ENCODE results near the gene MEGF6. TPM values are rescaled to one million over a fixed set of nuclear protein-coding genes. Genes with fewer than 3 reads are reported as not detected.
A peak's percentile ranks its signal among the peaks of the same experiment; 100 is the strongest.

The MEGF6 gene
- total and polyA plus RNA-seq, 7 donors: 0.67 to 5.5 (median 3.7) TPM

- Histone ChIP-seq H3K27me3 (ENCODE audit: insufficient read depth in 3 of 3, low read length in 2 of 3) (peaks cover 0 to 52% (median 32%) of the 10 kb centered on the region in 3 donors), H3K36me3 (ENCODE audit: insufficient read depth in 1 of 2, low read depth in 1 of 2) (peaks cover 0 to 15% of the 10 kb centered on the region in 2 donors), H3K9me3 (no peaks in the 10 kb centered on the region), H3K4me3 (peak overlapping the region; percentile 100), H3K4me1 (peaks cover 8% of the 10 kb centered on the region), H3K27ac (no peak overlapping the region)
- intact Hi-C loops (cut with DNase I): no loop called here
- no peak for TF ChIP-seq CTCF (IDR thresholded peaks at IDR 0.05)
- DNase-seq (no peak), ATAC-seq (no peak)
- 22 to 25% (median 23%) methylated on average over 76 to 83 of the region's 83 CpGs for WGBS, 3 donors
Observed at GRCh38 chr1:3651026-3651929, 40.0 kb upstream of the MEGF6 start.

- Histone ChIP-seq H3K27ac (no peak overlapping the region), H3K4me3 (peak overlapping the region; percentile 100), H3K27me3 (ENCODE audit: insufficient read depth in 3 of 3, low read length in 2 of 3) (peaks cover 0 to 52% (median 32%) of the 10 kb centered on the region in 3 donors), H3K9me3 (no peaks in the 10 kb centered on the region), H3K36me3 (ENCODE audit: insufficient read depth in 1 of 2, low read depth in 1 of 2) (peaks cover 0 to 24% of the 10 kb centered on the region in 2 donors), H3K4me1 (peaks cover 8% of the 10 kb centered on the region)
- 20 to 24% (median 23%) methylated on average over 50 of the region's 50 CpGs for WGBS, 3 donors
- intact Hi-C loops (cut with DNase I): no loop called here
- ATAC-seq (peak in 1 of 4 donors; percentile 8), DNase-seq (no peak)
- no peak for TF ChIP-seq CTCF (IDR thresholded peaks at IDR 0.05)
Observed at GRCh38 chr1:3650248-3651025, 39.1 kb upstream of the MEGF6 start.

GRCh38 chr1:3649342-3650247, 38.3 kb upstream of the MEGF6 start, which contains the start of gene WRAP73:
Gene WRAP73 (minus strand): TSS chr1:3650103. CDS start chr1:3649999, 104 bp downstream.
- H3K27ac ChIP-seq: peak within 1 kb of the TSS; percentile 65
- intact Hi-C loops (cut with DNase I): loop anchor here in 1 of 2 donors (10.0 kb wide), 1 partner anchor 255 kb away; the partner anchor contains the start of gene C1orf174

More at GRCh38 chr1:3649342-3650247, 38.3 kb upstream of the MEGF6 start, which contains the start of gene WRAP73:
- Histone ChIP-seq H3K4me3 (peak within 1 kb of the TSS; percentile 100), H3K4me1 (peaks cover 8% of the 10 kb centered on the region), H3K27me3 (ENCODE audit: insufficient read depth in 3 of 3, low read length in 2 of 3) (peaks cover 0 to 44% (median 32%) of the 10 kb centered on the region in 3 donors), H3K9me3 (no peaks in the 10 kb centered on the region), H3K36me3 (ENCODE audit: insufficient read depth in 1 of 2, low read depth in 1 of 2) (peaks cover 0 to 32% of the 10 kb centered on the region in 2 donors)
- DNase-seq (peak; percentile 91 to 94), ATAC-seq (peak; percentile 94 to 99 (median 96))
- WGBS, 3 donors: 3 to 4% (median 4%) methylated on average over 57 to 60 of the region's 60 CpGs
- peak; percentile 9 for TF ChIP-seq CTCF (IDR thresholded peaks at IDR 0.05)
